Endothelial cell of umbilical vein (primary cell): ENCODE results near the gene XPNPEP1. TPM values are rescaled to one million over a fixed set of nuclear protein-coding genes. Genes with fewer than 3 reads are reported as not detected.

Experiments
- BruUV-seq: library from RNA; stranded (reverse); fragments of 400-500 nt; replicated peaks from 2 replicates; lab custom pipeline; 2021; lab: Mats Ljungman, UMichigan
- CTCF ChIA-PET: fragments of 300-600, 350-600 bp; sonication (Branson Sonifier 250); formaldehyde crosslinking; loops from one replicate; lab custom pipeline; 2021; ENCODE audit warnings: antibody characterized with exemption, inconsistent platforms; lab: Charles Lee
- POLR2A ChIA-PET: fragments of 300-600, 350-600 bp; sonication (Branson Sonifier 250); formaldehyde crosslinking; loops from one replicate; lab custom pipeline; 2021; ENCODE audit warnings: antibody characterized with exemption, inconsistent platforms; lab: Charles Lee
- DNase-seq: peaks from one replicate; pipeline ENCODE4 v3.0.0-alpha.2; 2011; ENCODE audit warnings: low read depth, low spot score
- FAIRE-seq: peaks from 2 replicates; lab custom pipeline; 2011; peaks lifted over from hg19 to GRCh38; lab: Jason Lieb, UNC
- H2AFZ ChIP-seq: 2 replicates; pipeline ENCODE4 v1.6.0; 2012; ENCODE audit warnings: low read depth, low read length, control low read depth, inconsistent platforms
- H3K27ac ChIP-seq: 2 replicates; pipeline ENCODE4 v1.5.1; 2011; ENCODE audit warnings: low read depth, mild to moderate bottlenecking, control low read depth, low read length, moderate library complexity; ENCODE audit not compliant: insufficient read depth
- H3K27me3 ChIP-seq, 2 experiments: 2 replicates each; pipeline versions ENCODE4 v1.6.0 to v1.6.1; 2011; ENCODE audit warnings: low read length in 2 of 2, mixed read lengths in 1 of 2; ENCODE audit not compliant: control insufficient read depth in 2 of 2, insufficient read depth in 2 of 2
- H3K36me3 ChIP-seq, 2 experiments: 2 replicates in 1 of 2; 3 replicates in 1 of 2; pipeline ENCODE4 v1.5.1; 2011; ENCODE audit warnings: low read length in 2 of 2, mild to moderate bottlenecking in 1 of 2, moderate library complexity in 1 of 2; ENCODE audit not compliant: control insufficient read depth in 2 of 2, insufficient read depth in 2 of 2; ENCODE audit errors: extremely low read depth in 1 of 2
- H3K4me1 ChIP-seq: 3 replicates; pipeline ENCODE4 v1.5.1; 2011; ENCODE audit warnings: mild to moderate bottlenecking, low read length; ENCODE audit not compliant: control insufficient read depth, insufficient read depth; ENCODE audit errors: extremely low read depth
- H3K4me2 ChIP-seq: 2 replicates; pipeline ENCODE4 v1.6.1; 2011; ENCODE audit warnings: low read length, control low read depth, mixed read lengths; ENCODE audit not compliant: insufficient read depth
- H3K4me3 ChIP-seq, 3 experiments: fragments of 200-600 bp in 1 of 3; sonication (generic), shearing (Covaris generic) in 1 of 3; replicated peaks in 1 of 3; 2 replicates each; pipeline ENCODE4 v1.5.1; 2011 to 2016; ENCODE audit warnings: control low read depth in 3 of 3, low read length in 3 of 3, mild to moderate bottlenecking in 2 of 3, inconsistent platforms in 1 of 3, low read depth in 1 of 3, moderate library complexity in 1 of 3; ENCODE audit not compliant: insufficient read depth in 1 of 3
- H3K79me2 ChIP-seq: 2 replicates; pipeline ENCODE4 v1.6.0; 2012; ENCODE audit warnings: low read length, inconsistent platforms; ENCODE audit not compliant: control insufficient read depth, insufficient read depth
- H3K9ac ChIP-seq: replicated peaks from 2 replicates; pipeline ENCODE3; 2011; ENCODE audit warnings: low read length, control low read depth; ENCODE audit not compliant: insufficient read depth; ENCODE audit errors: extremely low read depth
- H3K9me1 ChIP-seq: replicated peaks from 3 replicates; pipeline ENCODE4 v1.6.0; 2011; ENCODE audit warnings: mild to moderate bottlenecking, low read length; ENCODE audit not compliant: control insufficient read depth, insufficient read depth; ENCODE audit errors: extremely low read depth
- H3K9me3 ChIP-seq: replicated peaks from 2 replicates; pipeline ENCODE4 v1.5.1; 2012; ENCODE audit warnings: low read length, inconsistent platforms; ENCODE audit not compliant: control insufficient read depth, insufficient read depth
- H4K20me1 ChIP-seq: replicated peaks from 2 replicates; pipeline ENCODE3; 2011; ENCODE audit warnings: mild to moderate bottlenecking, low read length; ENCODE audit not compliant: control insufficient read depth, insufficient read depth; ENCODE audit errors: extremely low read depth
- CTCF ChIP-seq, 2 donors: IDR thresholded peaks; 1 replicate in 1 of 2; 2 replicates in 1 of 2; pipeline ENCODE4 v1.5.1; 2011; ENCODE audit warnings: low read length in 2 of 2, mild to moderate bottlenecking in 2 of 2, moderate library complexity in 2 of 2, control low read depth in 1 of 2, inconsistent platforms in 1 of 2, low read depth in 1 of 2; ENCODE audit not compliant: insufficient read depth in 1 of 2; ENCODE audit errors: extremely low read depth in 1 of 2
- JUN ChIP-seq: IDR thresholded peaks from 2 replicates; pipeline ENCODE4 v1.6.1; 2011; ENCODE audit warnings: borderline replicate concordance, low read depth; ENCODE audit not compliant: insufficient read length, insufficient read depth
- POLR2AphosphoS5 ChIP-seq: IDR thresholded peaks from 2 replicates; pipeline ENCODE4 v1.6.1; 2012; ENCODE audit warnings: low read depth, mild to moderate bottlenecking, control low read depth, low read length, moderate library complexity; ENCODE audit not compliant: insufficient read depth
- dilution Hi-C: fragments of 300-500 bp; cut with MboI; formaldehyde crosslinking; loops from one replicate; pipeline ENCODE4 v1.15.0; 2019; ENCODE audit warnings: low sequenced_read_pairs; ENCODE audit not compliant: extremely low pct_ligation_motif_present
- intact Hi-C: fragments of 100-400 bp; cut with micrococcal nuclease; formaldehyde crosslinking; loops from one replicate; pipeline ENCODE4 v1.10.0; 2022
- polyA plus RNA-seq, 4 experiments: library from polyadenylated mRNA; depleted of rRNA in 3 of 4; stranded (reverse) in 3 of 4; unstranded in 1 of 4; fragments of >200 nt; gene quantifications; 2 replicates each; pipeline versions ENCODE4 v1.2.1 to v1.2.3, GENCODE V29; 2011 to 2012; ENCODE audit warnings: missing spikeins in 1 of 4
- total RNA-seq: library from RNA; stranded (reverse); gene quantifications from 2 replicates; pipeline ENCODE4 v1.2.3, GENCODE V29; 2021

The XPNPEP1 gene
- total and polyA plus RNA-seq, 2 donors (not counting 3 experiments of a cell fraction or from before 2014, with no cell fraction given), result 81.1 to 245 TPM

- Histone ChIP-seq H3K4me3 (no peak overlapping the region), H3K27me3 (no peaks in the 10 kb centered on the region), H3K79me2 (no peaks in the 10 kb centered on the region), H3K9me1 (no peaks in the 10 kb centered on the region), H4K20me1 (no peaks in the 10 kb centered on the region), H3K4me2 (no peak overlapping the region), H3K36me3 (no peaks in the 10 kb centered on the region), H3K9ac (no peak overlapping the region), H3K27ac (no peak overlapping the region), H3K4me1 (no peaks in the 10 kb centered on the region), H3K9me3 (no peaks in the 10 kb centered on the region), H2AFZ (no peak overlapping the region)
- TF ChIP-seq CTCF (IDR thresholded peaks at IDR 0.05; ENCODE audit: extremely low read depth in 1 of 2, insufficient read depth in 1 of 2, low read depth in 1 of 2, low read length in 2 of 2), result no peak
- no peak for TF ChIP-seq JUN
- BruUV-seq, result no TSS peak
- DNase-seq, result no peak
- dilution Hi-C loops (no loop called here), intact Hi-C loops (no loop called here)
- no peak for FAIRE-seq
- ChIA-PET POLR2A (no interaction called here), CTCF (no interaction called here)
These were observed 84.6 kb downstream of the XPNPEP1 start for GRCh38 chr10:109838592-109839244.

- no peak overlapping the region for H3K27ac ChIP-seq
- no peak overlapping the region for H3K4me2 ChIP-seq
- no peaks in the 10 kb centered on the region for H3K27me3 ChIP-seq
- TF ChIP-seq POLR2AphosphoS5 (no peak), JUN (no peak), CTCF (IDR thresholded peaks at IDR 0.05; ENCODE audit: extremely low read depth in 1 of 2, insufficient read depth in 1 of 2, low read depth in 1 of 2, low read length in 2 of 2) (no peak)
- DNase-seq (no peak), FAIRE-seq (no peak)
- H3K4me1 ChIP-seq, result no peaks in the 10 kb centered on the region
- BruUV-seq, result no TSS peak
- no peaks in the 10 kb centered on the region for H3K79me2 ChIP-seq
- CTCF ChIA-PET, result no interaction called here
- H2AFZ ChIP-seq, result no peak overlapping the region
- H3K9me3 ChIP-seq, result no peaks in the 10 kb centered on the region
- H3K9me1 ChIP-seq, result no peaks in the 10 kb centered on the region
- POLR2A ChIA-PET, result no interaction called here
- dilution Hi-C loops (no loop called here), intact Hi-C loops (no loop called here)
- H4K20me1 ChIP-seq, result no peaks in the 10 kb centered on the region
- H3K4me3 ChIP-seq, result no peak overlapping the region
- H3K36me3 ChIP-seq, result no peaks in the 10 kb centered on the region
- H3K9ac ChIP-seq, result no peak overlapping the region
These were observed 85.9 kb downstream of the XPNPEP1 start for GRCh38 chr10:109837384-109837783.
